Peyer's patch (tissue), 4 donors: Measurements from ENCODE around the gene ETV5.

Source experiments
- POLR2A ChIP-seq, 2 donors: fragments of 450-650 bp; IDR thresholded peaks; one replicate each; pipeline ENCODE4 v1.5.1; 2017; ENCODE audit warnings: antibody characterized with exemption in 2 of 2, mild to moderate bottlenecking in 2 of 2, moderate library complexity in 2 of 2
- TF ChIP-seq, protein P1 (sequence below), 6 experiments: fragments of 450-650 bp in 4 of 6; fragments of 200-600 bp in 2 of 6; sonication (generic) in 1 of 6; IDR thresholded peaks; one replicate each; pipeline ENCODE4 v1.5.1; 2017 to 2019; ENCODE audit warnings: antibody characterized with exemption in 6 of 6, mild to moderate bottlenecking in 3 of 6, moderate library complexity in 1 of 6

DNA sequence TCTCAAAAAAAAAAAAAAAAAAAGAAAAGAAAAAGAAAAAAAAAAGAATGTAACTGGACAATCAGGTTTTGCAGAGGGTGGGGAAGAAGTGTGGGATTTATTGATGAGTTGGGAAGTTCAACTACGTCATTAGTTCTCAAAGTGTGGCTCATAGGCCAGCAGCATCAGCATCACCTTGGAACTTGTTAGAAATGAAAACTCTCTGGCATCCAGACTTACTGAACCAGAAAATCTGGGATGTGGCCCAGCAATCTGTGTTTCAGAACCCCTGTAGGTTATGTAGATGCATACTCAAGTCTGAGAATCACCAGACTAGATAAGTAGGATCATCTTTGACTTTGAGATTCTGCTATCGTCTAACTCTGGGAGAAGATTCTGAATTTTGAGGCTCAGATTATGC, 45.8 kb upstream of the ETV5 start:
- no peak for TF ChIP-seq POLR2A (IDR thresholded peaks at IDR 0.05)
- TF ChIP-seq, protein P1, sequence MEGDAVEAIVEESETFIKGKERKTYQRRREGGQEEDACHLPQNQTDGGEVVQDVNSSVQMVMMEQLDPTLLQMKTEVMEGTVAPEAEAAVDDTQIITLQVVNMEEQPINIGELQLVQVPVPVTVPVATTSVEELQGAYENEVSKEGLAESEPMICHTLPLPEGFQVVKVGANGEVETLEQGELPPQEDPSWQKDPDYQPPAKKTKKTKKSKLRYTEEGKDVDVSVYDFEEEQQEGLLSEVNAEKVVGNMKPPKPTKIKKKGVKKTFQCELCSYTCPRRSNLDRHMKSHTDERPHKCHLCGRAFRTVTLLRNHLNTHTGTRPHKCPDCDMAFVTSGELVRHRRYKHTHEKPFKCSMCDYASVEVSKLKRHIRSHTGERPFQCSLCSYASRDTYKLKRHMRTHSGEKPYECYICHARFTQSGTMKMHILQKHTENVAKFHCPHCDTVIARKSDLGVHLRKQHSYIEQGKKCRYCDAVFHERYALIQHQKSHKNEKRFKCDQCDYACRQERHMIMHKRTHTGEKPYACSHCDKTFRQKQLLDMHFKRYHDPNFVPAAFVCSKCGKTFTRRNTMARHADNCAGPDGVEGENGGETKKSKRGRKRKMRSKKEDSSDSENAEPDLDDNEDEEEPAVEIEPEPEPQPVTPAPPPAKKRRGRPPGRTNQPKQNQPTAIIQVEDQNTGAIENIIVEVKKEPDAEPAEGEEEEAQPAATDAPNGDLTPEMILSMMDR (IDR thresholded peaks at IDR 0.05), result no peak
